Measurements from ENCODE around the gene ADGRD1. TPM values are rescaled to one million over a fixed set of nuclear protein-coding genes. Genes with fewer than 3 reads are reported as not detected.

Gene ADGRD1
- total RNA-seq, result 4.1 TPM

DNA sequence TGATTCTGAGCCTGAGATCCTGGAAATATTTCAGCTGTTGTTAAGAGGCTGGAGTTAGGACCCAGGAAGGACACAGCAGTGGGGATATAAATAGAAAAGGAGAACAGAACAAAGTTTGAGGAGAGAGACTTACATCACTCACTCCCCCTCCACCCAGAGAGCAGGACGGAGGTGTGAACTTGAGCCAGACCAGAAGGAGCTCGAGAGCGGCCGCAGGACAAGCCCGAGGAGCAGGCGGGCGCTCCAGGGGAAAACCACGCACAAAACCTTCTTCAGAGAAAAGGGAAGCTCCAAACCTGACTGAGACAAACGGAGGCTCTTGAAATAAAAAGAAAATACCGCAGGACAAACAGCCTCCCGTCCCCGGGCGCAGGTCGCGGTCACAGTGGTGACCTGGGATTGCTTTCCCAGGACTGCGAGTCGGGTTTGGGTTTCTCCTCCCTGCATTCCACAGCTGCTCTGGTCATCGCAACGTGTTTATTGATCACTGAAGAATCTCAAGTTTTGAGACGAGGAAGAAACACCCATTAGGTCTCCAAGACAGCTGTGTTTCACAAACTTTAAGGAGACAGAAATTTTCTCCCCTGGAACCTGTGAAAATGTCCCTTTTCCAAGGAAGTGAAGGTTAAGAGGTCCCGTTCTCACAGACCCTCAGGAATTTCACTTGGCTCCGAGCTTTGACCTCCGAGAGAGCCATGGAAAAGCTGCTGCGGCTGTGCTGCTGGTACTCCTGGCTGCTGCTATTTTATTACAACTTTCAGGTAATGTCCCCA lies at the start of gene ADGRD1:
ADGRD1 (plus strand) TSS at position 137 of the 773 bp plus-strand sequence; CDS start at position 696, 559 bp downstream.

Small RNA genes lying within 50 kb of the gene (small RNA-seq; reads per million reads assigned to genes)
- not detected for gene RF00019 (ENCODE audit: low replicate concordance)

Other genes with a start within 250 kb of the ADGRD1 start
- gene RIMBP2, start 237.6 kb upstream of the ADGRD1 start, total RNA-seq, result 92.0 TPM
- 36.0 TPM for gene STX2, start 114.7 kb upstream of the ADGRD1 start, total RNA-seq
- 298 TPM for gene RAN, start 81.8 kb upstream of the ADGRD1 start, total RNA-seq

Data from parietal lobe (tissue), 2 donors.